AG04449 (cell line): ENCODE measurements around the gene TBC1D10B.

Experiments
- CTCF ChIA-PET: fragments of 350-600 bp; formaldehyde crosslinking; extraction: SDS; loops from one replicate; lab custom pipeline; 2021; ENCODE audit warnings: antibody characterized with exemption; lab: Yijun Ruan, JAX
- POLR2A ChIA-PET: fragments of 400-600, 350-600 bp; formaldehyde crosslinking; extraction: SDS; loops from one replicate; lab custom pipeline; 2020; ENCODE audit warnings: antibody characterized with exemption, inconsistent platforms; lab: Yijun Ruan, JAX
- DNase-seq: peaks from one replicate; pipeline ENCODE4 v3.0.0-alpha.2; 2010; ENCODE audit warnings: low read depth, low spot score
- H3K4me3 ChIP-seq: 2 replicates; pipeline ENCODE4 v1.5.1; 2011; ENCODE audit warnings: low read depth, mild to moderate bottlenecking, control low read depth, low read length
- TF ChIP-seq, protein P1 (sequence below): IDR thresholded peaks from one replicate; pipeline ENCODE4 v1.5.1; 2011; ENCODE audit warnings: mild to moderate bottlenecking, moderate library complexity, low read length, control low read depth, inconsistent platforms; ENCODE audit not compliant: insufficient read depth; ENCODE audit errors: missing control alignments

TBC1D10B gene, protein sequence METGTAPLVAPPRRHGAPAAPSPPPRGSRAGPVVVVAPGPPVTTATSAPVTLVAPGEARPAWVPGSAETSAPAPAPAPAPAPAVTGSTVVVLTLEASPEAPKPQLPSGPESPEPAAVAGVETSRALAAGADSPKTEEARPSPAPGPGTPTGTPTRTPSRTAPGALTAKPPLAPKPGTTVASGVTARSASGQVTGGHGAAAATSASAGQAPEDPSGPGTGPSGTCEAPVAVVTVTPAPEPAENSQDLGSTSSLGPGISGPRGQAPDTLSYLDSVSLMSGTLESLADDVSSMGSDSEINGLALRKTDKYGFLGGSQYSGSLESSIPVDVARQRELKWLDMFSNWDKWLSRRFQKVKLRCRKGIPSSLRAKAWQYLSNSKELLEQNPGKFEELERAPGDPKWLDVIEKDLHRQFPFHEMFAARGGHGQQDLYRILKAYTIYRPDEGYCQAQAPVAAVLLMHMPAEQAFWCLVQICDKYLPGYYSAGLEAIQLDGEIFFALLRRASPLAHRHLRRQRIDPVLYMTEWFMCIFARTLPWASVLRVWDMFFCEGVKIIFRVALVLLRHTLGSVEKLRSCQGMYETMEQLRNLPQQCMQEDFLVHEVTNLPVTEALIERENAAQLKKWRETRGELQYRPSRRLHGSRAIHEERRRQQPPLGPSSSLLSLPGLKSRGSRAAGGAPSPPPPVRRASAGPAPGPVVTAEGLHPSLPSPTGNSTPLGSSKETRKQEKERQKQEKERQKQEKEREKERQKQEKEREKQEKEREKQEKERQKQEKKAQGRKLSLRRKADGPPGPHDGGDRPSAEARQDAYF

DNA sequence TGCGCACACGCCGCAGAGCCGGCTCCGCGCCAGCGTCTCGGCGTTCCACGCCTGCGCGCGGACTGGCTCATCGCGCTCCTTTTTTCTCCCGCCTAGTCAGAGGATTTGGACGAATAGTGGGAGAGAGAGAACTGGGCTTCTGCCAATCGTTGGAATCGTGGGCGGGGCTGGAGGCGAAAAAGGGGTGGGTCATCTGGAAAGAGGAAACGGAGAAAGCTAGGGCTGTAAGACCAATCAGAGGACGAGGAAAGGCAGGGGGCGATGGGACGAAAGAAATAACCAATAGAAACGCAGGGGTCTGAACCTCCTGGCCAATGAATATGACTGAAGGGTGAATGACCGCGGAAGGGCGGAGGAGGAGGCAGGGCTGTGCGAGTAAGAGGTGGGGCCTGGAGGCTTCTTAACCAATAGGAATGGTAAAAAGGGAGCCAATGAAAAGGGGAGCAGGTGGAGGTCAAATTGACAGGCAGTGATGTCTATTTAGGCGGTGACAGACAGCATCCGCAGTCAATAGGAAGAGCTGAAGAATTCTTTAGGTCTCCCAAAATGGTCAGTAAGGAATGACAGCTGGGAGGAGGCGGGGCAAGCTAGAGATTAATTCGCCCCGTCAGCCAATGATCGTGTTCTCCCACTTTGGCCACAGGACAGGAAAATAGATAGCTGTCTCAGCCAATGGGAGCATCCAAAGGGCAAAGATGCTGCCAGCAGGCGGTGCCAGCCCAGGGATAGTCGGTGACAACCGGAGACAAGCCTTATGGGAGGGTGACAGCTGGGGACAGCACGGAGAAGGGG is at the start of gene TBC1D10B:
Gene TBC1D10B, minus strand, starts transcription at position 39 of the 792 bp plus-strand sequence. CDS start 311 bp downstream, outside the sequence.
- H3K4me3 ChIP-seq: peak within 1 kb of the TSS; percentile 85
- TF ChIP-seq, protein P1, sequence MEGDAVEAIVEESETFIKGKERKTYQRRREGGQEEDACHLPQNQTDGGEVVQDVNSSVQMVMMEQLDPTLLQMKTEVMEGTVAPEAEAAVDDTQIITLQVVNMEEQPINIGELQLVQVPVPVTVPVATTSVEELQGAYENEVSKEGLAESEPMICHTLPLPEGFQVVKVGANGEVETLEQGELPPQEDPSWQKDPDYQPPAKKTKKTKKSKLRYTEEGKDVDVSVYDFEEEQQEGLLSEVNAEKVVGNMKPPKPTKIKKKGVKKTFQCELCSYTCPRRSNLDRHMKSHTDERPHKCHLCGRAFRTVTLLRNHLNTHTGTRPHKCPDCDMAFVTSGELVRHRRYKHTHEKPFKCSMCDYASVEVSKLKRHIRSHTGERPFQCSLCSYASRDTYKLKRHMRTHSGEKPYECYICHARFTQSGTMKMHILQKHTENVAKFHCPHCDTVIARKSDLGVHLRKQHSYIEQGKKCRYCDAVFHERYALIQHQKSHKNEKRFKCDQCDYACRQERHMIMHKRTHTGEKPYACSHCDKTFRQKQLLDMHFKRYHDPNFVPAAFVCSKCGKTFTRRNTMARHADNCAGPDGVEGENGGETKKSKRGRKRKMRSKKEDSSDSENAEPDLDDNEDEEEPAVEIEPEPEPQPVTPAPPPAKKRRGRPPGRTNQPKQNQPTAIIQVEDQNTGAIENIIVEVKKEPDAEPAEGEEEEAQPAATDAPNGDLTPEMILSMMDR: peak; percentile 13
- ChIA-PET CTCF (interaction anchor here (0.6 to 2.0 kb wide), 8 partner anchors 9 to 279 kb away, joined by 3 to 9 read pairs (median 4); partner anchors contain the start of genes CD2BP2, TBX6, ZNF48 and ZNF771), POLR2A (interaction anchor here (0.7 to 1.9 kb wide), 9 partner anchors 12 to 305 kb away, joined by 3 to 12 read pairs (median 4); partner anchors contain the start of genes ALDOA, CD2BP2, SEPTIN1 and TBX6)
- DNase-seq: peak; percentile 100

DNA sequence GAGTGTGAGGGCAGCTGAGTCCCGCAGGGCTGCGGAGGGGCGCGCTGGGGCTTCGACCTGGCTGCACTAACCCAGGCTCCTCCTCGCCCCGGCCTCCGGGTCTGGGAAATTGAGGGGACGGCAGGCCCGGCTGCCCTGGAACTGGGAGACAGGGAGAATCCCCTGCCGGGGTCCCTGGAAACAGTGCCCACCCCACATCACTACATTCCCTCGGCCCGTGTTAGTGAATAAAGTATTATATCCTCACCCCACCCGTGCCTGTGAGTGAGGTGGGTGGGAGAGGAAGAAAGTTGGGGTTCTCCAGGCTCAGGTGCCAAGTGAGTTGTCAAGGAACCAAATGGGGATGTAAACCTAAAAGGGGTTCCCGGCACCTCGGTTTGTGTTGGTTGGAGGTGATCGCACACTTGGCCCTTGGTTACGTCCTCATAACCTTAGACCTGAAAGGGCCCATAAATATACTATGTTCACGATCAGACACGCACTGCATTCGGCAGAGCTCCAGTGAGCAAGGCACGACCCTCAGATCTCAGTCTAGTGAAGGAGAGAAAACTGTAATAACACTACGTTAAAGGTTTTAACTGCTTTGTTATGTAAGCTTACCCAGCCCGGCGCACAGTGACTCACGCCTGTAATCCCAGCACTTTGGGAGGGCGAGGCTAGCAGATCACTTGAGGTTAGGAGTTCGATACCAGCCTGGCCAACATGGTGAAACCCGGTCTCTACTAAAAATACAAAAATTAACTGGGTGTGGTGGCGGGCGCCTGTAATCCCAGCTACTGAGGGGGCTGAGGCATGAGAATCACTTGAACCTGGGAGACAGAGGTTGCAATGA is 48.3 kb upstream of the TBC1D10B start:
- ChIA-PET POLR2A (interaction anchor here (1.0 to 1.9 kb wide), 6 partner anchors 9 to 117 kb away, joined by 4 to 8 read pairs (median 5); partner anchors contain the start of genes DCTPP1, ZNF48 and ZNF771), CTCF (interaction anchor here (0.6 to 11.2 kb wide), 9 partner anchors 8 to 325 kb away, joined by 3 to 94 read pairs (median 5); partner anchors contain the start of genes DCTPP1, ZNF747 and ZNF771)
- no peak for DNase-seq
- TF ChIP-seq, protein P1: no peak
- peak overlapping the region; percentile 62 for H3K4me3 ChIP-seq

DNA sequence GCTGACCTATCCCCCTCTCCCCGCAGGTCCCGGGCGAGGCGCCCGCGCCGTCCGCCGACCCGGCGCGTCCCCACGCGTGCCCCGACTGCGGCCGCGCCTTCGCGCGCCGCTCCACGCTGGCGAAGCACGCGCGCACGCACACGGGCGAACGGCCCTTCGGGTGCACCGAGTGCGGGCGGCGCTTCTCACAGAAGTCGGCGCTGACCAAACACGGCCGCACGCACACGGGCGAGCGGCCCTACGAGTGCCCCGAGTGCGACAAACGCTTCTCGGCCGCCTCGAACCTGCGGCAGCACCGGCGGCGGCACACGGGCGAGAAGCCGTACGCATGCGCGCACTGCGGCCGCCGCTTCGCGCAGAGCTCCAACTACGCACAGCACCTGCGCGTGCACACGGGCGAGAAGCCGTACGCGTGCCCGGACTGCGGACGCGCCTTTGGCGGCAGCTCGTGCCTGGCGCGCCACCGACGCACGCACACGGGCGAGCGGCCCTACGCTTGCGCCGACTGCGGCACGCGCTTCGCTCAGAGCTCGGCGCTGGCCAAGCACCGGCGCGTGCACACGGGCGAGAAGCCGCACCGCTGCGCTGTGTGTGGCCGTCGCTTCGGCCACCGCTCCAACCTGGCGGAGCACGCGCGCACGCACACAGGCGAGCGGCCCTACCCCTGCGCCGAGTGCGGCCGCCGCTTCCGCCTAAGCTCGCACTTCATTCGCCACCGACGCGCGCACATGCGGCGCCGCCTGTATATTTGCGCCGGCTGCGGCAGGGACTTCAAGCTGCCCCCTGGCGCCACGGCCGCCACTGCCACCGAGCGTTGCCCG is 47.4 kb upstream of the TBC1D10B start:
- H3K4me3 ChIP-seq: peak overlapping the region; percentile 62
- TF ChIP-seq, protein P1: peak; percentile 23
- DNase-seq: peak; percentile 33
- POLR2A ChIA-PET: interaction anchor here (1.0 to 1.9 kb wide), 6 partner anchors 8 to 118 kb away, joined by 4 to 8 read pairs (median 5); partner anchors contain the start of genes DCTPP1, ZNF48 and ZNF771
- CTCF ChIA-PET: interaction anchor here (0.6 to 11.2 kb wide), 9 partner anchors 9 to 324 kb away, joined by 3 to 94 read pairs (median 5); partner anchors contain the start of genes DCTPP1, ZNF747 and ZNF771

DNA sequence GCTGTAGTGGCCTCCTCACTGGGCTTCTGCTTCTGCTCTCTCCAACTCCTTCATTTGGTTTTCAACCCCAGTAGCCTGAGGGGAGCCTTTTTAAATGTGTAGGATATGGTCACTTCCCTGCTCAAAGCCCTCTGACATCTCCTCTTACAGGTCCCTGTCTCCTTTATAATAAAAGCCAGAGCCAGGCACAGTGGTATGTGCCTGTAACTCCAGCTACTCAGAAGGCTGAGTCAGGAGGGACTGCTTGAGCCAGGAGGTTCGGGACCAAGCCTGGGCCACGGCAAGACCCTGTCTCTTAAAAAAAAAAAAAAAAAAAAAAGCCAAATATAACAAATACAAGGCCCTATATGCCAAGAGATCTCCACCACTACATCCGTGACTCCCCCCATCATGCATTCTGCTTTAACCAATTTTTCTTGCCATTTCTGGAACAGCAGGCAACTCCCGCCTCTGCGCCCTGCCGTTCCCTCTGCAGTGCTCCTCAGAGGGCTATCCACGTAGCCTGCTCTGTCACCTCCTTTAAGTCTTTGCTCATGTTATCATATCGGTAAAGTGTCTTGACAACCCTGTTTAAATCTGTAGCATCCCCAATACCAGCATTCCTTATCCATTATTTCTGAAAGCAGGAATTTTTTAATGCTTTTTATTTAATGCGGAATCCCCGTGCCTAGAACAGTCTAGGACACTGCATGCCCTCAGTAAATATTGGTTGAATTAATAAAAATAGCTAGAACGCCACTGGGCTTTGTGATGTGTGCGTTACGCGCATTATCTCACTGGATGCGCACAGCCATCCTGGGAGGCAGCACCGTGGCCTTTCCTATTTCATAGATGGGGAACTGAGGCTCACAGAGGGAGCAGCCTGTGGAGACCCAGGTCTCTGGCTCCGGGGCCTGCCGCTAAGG is 46.6 kb upstream of the TBC1D10B start:
- ChIA-PET CTCF (interaction anchor here (0.7 to 11.2 kb wide), 5 partner anchors 9 to 323 kb away, joined by 3 to 94 read pairs (median 6); partner anchors contain the start of genes DCTPP1, ZNF747 and ZNF771), POLR2A (interaction anchor here (1.0 to 1.9 kb wide), 5 partner anchors 7 to 118 kb away, joined by 4 to 8 read pairs (median 5); partner anchors contain the start of genes ZNF48 and ZNF771)
- peak overlapping the region; percentile 62 for H3K4me3 ChIP-seq
- TF ChIP-seq, protein P1: no peak
- DNase-seq: no peak
